WTC11 (cell line): ENCODE results near the gene PCGF2. TPM values are rescaled to one million over a fixed set of nuclear protein-coding genes. Genes with fewer than 3 reads are reported as not detected.

ENCODE experiments used
- ATAC-seq: fragments of 200-7000 bp; cut with Tn5 transposase; 2 replicates; pipeline ENCODE4 v1.10.0; 2021; ENCODE audit warnings: mild to moderate bottlenecking, moderate library complexity
- CTCF ChIA-PET: fragments of 300-600 bp; sonication (Branson Sonifier 250); formaldehyde crosslinking; loops from one replicate; lab custom pipeline; 2021; ENCODE audit warnings: antibody characterized with exemption; lab: Charles Lee
- POLR2A ChIA-PET: fragments of 350-600 bp; sonication (Branson Sonifier 250); formaldehyde crosslinking; loops from one replicate; lab custom pipeline; 2021; ENCODE audit warnings: antibody characterized with exemption; lab: Charles Lee
- DNase-seq: peaks from one replicate; pipeline ENCODE4 v3.0.0; 2021; ENCODE audit warnings: low spot score
- H3K27ac Mint-ChIP-seq: 2 replicates; pipeline ENCODE4 v1.8.0; 2021; ENCODE audit warnings: mixed read lengths
- H3K27me3 Mint-ChIP-seq: 2 replicates; pipeline ENCODE4 v1.8.0; 2021; ENCODE audit warnings: low read depth, mild to moderate bottlenecking, moderate library complexity, mixed read lengths
- H3K36me3 Mint-ChIP-seq: 2 replicates; pipeline ENCODE4 v1.8.0; 2021; ENCODE audit warnings: mixed read lengths
- H3K4me1 Mint-ChIP-seq: 2 replicates; pipeline ENCODE4 v1.8.0; 2022; ENCODE audit warnings: mixed read lengths
- H3K4me3 Mint-ChIP-seq: 2 replicates; pipeline ENCODE4 v1.8.0; 2021; ENCODE audit warnings: mild to moderate bottlenecking, moderate library complexity, mixed read lengths
- H3K9me3 Mint-ChIP-seq: 2 replicates; pipeline ENCODE4 v1.8.0; 2021; ENCODE audit warnings: mixed read lengths
- CBFB ChIP-seq: sonication (generic); formaldehyde crosslinking; IDR thresholded peaks from 2 replicates; pipeline ENCODE4 v1.8.1; 2022; ENCODE audit warnings: mild to moderate bottlenecking, low read depth, missing genetic modification reagents
- CREM ChIP-seq: sonication (generic); formaldehyde crosslinking; IDR thresholded peaks from 2 replicates; pipeline ENCODE4 v1.8.1; 2022; ENCODE audit warnings: mild to moderate bottlenecking, missing genetic modification reagents, moderate library complexity
- E2F5 ChIP-seq: sonication (generic); formaldehyde crosslinking; IDR thresholded peaks from 2 replicates; pipeline ENCODE4 v1.8.1; 2022; ENCODE audit warnings: mild to moderate bottlenecking, moderate library complexity, missing genetic modification reagents
- EMX1 ChIP-seq: fragments of 250-450 bp; sonication (Bioruptor Pico); IDR thresholded peaks from 2 replicates; pipeline ENCODE4 v1.8.0; 2021; ENCODE audit warnings: mild to moderate bottlenecking
- GRHL2 ChIP-seq: fragments of 250-450 bp; sonication (Bioruptor Pico); IDR thresholded peaks from 2 replicates; pipeline ENCODE4 v1.8.0; 2022; ENCODE audit warnings: mild to moderate bottlenecking, moderate library complexity; ENCODE audit not compliant: insufficient replicate concordance, severe bottlenecking
- GTF2I ChIP-seq: fragments of 250-450 bp; sonication (Bioruptor Pico); conservative IDR thresholded peaks from 2 replicates; pipeline ENCODE4 v1.4.0; 2021; ENCODE audit warnings: mild to moderate bottlenecking
- JAZF1 ChIP-seq: fragments of 250-450 bp; sonication (Bioruptor Pico); IDR thresholded peaks from 2 replicates; pipeline ENCODE4 v1.9.0; 2021; ENCODE audit warnings: moderate library complexity, mild to moderate bottlenecking, inconsistent platforms
- KAT7 ChIP-seq: sonication (generic); formaldehyde crosslinking; IDR thresholded peaks from 2 replicates; pipeline ENCODE4 v1.8.1; 2023; ENCODE audit warnings: missing genetic modification reagents, mild to moderate bottlenecking, borderline replicate concordance
- NR2C2 ChIP-seq: sonication (generic); formaldehyde crosslinking; IDR thresholded peaks from 2 replicates; pipeline ENCODE4 v1.8.0; 2022; ENCODE audit warnings: mild to moderate bottlenecking, missing genetic modification reagents
- RORB ChIP-seq: fragments of 250-450 bp; sonication (Bioruptor Pico); IDR thresholded peaks from 2 replicates; pipeline ENCODE4 v1.9.0; 2021; ENCODE audit warnings: mild to moderate bottlenecking
- SOX15 ChIP-seq: fragments of 250-450 bp; sonication (Bioruptor Pico); IDR thresholded peaks from 2 replicates; pipeline ENCODE4 v1.9.0; 2021; ENCODE audit warnings: mild to moderate bottlenecking
- SP1 ChIP-seq: sonication (generic); formaldehyde crosslinking; conservative IDR thresholded peaks from 2 replicates; pipeline ENCODE4 v1.8.1; 2022; ENCODE audit warnings: missing genetic modification reagents
- USF1 ChIP-seq: sonication (generic); formaldehyde crosslinking; IDR thresholded peaks from 2 replicates; pipeline ENCODE4 v1.8.0; 2022; ENCODE audit warnings: mild to moderate bottlenecking, missing genetic modification reagents
- ZNF396 ChIP-seq: fragments of 250-450 bp; sonication (Bioruptor Pico); IDR thresholded peaks from 2 replicates; pipeline ENCODE4 v1.8.0; 2021; ENCODE audit warnings: mild to moderate bottlenecking, moderate library complexity, borderline replicate concordance
- total RNA-seq: library from RNA; stranded (reverse); gene quantifications from 3 replicates; pipeline ENCODE4 v1.2.3, GENCODE V29; 2021
- TF ChIP-seq, protein P1 (sequence below): sonication (generic); formaldehyde crosslinking; IDR thresholded peaks from 2 replicates; pipeline ENCODE4 v1.8.0; 2022; ENCODE audit warnings: missing genetic modification reagents
- TF ChIP-seq, protein P2 (sequence below): sonication (generic); formaldehyde crosslinking; IDR thresholded peaks from 2 replicates; pipeline ENCODE4 v1.8.0; 2022; ENCODE audit warnings: mild to moderate bottlenecking, missing genetic modification reagents

PCGF2 gene
- total RNA-seq, 1 experiment from 2014 or later = 104 TPM

GRCh38 chr17:38797158-38797490 lies 49.0 kb upstream of the PCGF2 start (continued):
- TF ChIP-seq SOX15 (CRISPR knock-in tag) (no peak), RORB (no peak), SP1 (CRISPR knock-in tag) (no peak), CREM (CRISPR knock-in tag) (no peak), GTF2I (no peak), CBFB (no peak)

DNA sequence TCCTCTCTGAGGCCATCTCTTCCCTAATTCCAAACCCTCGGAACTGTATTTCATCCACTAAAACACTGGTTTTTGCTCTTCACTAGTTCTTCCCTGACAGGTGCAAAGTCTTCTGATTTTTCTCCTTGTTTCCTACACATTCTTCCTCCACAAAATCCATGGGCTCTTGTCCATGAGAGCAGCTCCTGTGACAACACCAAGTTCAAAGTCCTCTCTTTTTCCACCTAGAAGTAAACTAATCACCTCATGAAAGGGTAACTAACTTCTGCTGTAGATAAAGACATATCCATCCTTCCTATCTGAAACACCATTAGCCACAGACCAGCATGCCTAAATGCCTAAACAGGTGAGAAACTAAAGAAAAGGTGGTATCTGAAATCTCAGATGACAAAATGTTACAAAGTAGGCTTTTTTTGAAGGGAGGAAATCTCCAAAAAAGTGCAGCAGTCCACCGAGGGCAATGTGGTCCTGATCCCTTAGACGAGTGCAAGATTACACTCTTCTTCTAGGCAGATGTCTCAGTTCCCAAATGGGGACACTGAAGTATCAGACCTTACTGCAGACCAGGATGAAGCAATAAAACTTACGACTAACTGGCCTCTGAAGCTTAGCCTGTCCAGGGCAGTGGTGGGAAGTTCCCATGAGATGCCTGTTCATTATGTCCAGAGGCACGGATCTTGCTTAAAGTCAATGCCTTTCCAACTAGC lies 48.5 kb upstream of the PCGF2 start:
- Mint-ChIP-seq H3K36me3 (peaks cover 31% of the 10 kb centered on the region), H3K27ac (peak overlapping the region; percentile 50), H3K4me3 (no peak overlapping the region; the same call in 1 of the 2 replicates), H3K4me1 (peaks cover 21% of the 10 kb centered on the region), H3K9me3 (no peaks in the 10 kb centered on the region), H3K27me3 (no peaks in the 10 kb centered on the region)
- ChIA-PET POLR2A (no interaction called here), CTCF (no interaction called here)
- DNase-seq (no peak), ATAC-seq (no peak)
- TF ChIP-seq JAZF1 (CRISPR knock-in tag) = no peak
- TF ChIP-seq ZNF396 (CRISPR knock-in tag) = no peak
- TF ChIP-seq GRHL2 (CRISPR knock-in tag) = no peak
- no peak for TF ChIP-seq NR2C2
- TF ChIP-seq, protein P1, sequence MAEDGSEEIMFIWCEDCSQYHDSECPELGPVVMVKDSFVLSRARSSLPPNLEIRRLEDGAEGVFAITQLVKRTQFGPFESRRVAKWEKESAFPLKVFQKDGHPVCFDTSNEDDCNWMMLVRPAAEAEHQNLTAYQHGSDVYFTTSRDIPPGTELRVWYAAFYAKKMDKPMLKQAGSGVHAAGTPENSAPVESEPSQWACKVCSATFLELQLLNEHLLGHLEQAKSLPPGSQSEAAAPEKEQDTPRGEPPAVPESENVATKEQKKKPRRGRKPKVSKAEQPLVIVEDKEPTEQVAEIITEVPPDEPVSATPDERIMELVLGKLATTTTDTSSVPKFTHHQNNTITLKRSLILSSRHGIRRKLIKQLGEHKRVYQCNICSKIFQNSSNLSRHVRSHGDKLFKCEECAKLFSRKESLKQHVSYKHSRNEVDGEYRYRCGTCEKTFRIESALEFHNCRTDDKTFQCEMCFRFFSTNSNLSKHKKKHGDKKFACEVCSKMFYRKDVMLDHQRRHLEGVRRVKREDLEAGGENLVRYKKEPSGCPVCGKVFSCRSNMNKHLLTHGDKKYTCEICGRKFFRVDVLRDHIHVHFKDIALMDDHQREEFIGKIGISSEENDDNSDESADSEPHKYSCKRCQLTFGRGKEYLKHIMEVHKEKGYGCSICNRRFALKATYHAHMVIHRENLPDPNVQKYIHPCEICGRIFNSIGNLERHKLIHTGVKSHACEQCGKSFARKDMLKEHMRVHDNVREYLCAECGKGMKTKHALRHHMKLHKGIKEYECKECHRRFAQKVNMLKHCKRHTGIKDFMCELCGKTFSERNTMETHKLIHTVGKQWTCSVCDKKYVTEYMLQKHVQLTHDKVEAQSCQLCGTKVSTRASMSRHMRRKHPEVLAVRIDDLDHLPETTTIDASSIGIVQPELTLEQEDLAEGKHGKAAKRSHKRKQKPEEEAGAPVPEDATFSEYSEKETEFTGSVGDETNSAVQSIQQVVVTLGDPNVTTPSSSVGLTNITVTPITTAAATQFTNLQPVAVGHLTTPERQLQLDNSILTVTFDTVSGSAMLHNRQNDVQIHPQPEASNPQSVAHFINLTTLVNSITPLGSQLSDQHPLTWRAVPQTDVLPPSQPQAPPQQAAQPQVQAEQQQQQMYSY = no peak

DNA sequence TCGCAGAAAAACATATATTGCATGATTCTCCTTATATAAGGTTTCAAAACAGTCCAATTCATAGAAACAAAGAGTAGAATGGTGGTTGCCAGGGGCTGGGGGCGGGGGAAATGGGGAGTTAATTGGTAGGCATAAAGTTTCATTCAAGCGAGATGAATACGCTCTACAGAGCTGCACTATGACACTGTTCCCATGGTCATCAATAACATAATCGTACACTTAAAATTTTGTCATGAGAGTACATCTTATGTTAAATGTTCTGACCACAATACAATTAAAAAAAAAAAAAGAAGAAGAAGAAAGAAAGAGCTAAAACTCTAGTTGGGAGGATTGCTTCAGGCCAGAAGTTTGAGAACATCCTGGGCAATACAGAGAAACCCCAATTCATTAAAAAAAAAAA lies 46.1 kb upstream of the PCGF2 start:
- H3K4me3 Mint-ChIP-seq = no peak overlapping the region
- H3K27ac Mint-ChIP-seq = peak overlapping the region; percentile 29; the same call in 1 of the 2 replicates
- no peaks in the 10 kb centered on the region for H3K9me3 Mint-ChIP-seq
- H3K36me3 Mint-ChIP-seq = peaks cover 23% of the 10 kb centered on the region
- peaks cover 27% of the 10 kb centered on the region for H3K4me1 Mint-ChIP-seq
- CTCF ChIA-PET = interaction anchor here (0.6 kb wide), 1 partner anchor 1683 kb away, joined by 3 read pairs; no protein-coding TSS in a partner anchor
- POLR2A ChIA-PET = interaction anchor here (0.6 kb wide), 3 partner anchors 26 to 103 kb away, joined by 3 to 6 read pairs (median 5); no protein-coding TSS in a partner anchor
- H3K27me3 Mint-ChIP-seq = no peaks in the 10 kb centered on the region
- DNase-seq = no peak
- no peak for ATAC-seq
- TF ChIP-seq E2F5 (CRISPR knock-in tag) = no peak
- TF ChIP-seq EMX1 = no peak
- TF ChIP-seq KAT7 (CRISPR knock-in tag) = no peak
- TF ChIP-seq USF1 = no peak
- no peak for TF ChIP-seq NR2C2
- TF ChIP-seq, protein P2, sequence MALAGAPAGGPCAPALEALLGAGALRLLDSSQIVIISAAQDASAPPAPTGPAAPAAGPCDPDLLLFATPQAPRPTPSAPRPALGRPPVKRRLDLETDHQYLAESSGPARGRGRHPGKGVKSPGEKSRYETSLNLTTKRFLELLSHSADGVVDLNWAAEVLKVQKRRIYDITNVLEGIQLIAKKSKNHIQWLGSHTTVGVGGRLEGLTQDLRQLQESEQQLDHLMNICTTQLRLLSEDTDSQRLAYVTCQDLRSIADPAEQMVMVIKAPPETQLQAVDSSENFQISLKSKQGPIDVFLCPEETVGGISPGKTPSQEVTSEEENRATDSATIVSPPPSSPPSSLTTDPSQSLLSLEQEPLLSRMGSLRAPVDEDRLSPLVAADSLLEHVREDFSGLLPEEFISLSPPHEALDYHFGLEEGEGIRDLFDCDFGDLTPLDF (CRISPR knock-in tag) = no peak
